NCI-H1105 (cell line): Measurements from ENCODE around the gene SLC22A23.
A peak's percentile ranks its signal among the peaks of the same experiment; 100 is the strongest.

ENCODE experiments used
- DNase-seq: peaks from one replicate; lab custom pipeline; 2025; lab: John Stamatoyannopoulos, UW

Gene SLC22A23, protein sequence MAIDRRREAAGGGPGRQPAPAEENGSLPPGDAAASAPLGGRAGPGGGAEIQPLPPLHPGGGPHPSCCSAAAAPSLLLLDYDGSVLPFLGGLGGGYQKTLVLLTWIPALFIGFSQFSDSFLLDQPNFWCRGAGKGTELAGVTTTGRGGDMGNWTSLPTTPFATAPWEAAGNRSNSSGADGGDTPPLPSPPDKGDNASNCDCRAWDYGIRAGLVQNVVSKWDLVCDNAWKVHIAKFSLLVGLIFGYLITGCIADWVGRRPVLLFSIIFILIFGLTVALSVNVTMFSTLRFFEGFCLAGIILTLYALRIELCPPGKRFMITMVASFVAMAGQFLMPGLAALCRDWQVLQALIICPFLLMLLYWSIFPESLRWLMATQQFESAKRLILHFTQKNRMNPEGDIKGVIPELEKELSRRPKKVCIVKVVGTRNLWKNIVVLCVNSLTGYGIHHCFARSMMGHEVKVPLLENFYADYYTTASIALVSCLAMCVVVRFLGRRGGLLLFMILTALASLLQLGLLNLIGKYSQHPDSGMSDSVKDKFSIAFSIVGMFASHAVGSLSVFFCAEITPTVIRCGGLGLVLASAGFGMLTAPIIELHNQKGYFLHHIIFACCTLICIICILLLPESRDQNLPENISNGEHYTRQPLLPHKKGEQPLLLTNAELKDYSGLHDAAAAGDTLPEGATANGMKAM

DNA sequence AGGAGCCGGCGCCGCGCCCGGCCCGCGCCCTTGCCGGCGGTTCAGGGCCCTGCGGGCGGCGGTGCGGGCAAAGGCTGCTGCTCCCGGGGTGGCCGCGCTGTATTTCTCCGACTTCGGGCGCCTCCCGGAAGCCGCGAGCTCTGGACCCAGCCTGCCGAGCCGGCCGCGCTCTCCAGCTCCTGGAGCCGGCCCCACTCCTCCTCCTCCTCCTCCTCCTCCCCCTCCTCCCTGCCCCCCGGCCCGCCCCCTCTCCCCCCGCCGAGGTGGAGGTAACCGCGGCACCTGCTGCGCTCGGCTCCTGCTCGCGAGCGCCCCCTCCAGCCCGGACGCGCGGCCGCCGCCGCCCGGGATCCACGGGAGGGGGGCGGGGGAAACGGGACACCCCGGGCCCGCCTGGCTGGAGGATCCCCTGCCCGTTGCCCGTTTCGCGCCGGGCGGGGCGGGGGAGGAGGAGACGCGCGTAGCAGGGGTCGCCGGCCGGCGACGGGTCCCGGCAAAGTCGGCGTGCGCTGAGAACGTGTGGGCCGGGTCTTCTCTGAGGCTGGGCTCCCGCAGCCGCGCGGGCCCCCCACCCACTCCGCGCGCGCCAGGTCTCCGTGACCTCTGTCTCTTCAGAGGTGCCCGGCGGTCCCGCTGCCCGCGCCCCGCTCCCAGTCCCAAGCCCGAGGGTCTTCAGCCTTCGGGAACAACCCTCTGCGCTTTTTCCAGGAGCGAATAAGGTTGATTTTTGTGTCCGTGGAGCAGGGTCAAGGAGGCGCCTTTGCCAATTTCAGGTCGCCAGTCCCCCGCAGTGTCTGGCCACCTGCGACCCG, at the start of gene SLC22A23:
SLC22A23 (minus strand) TSS at position 153 of the 812 bp plus-strand sequence. CDS start 491 bp downstream, outside the sequence.
- peak; percentile 78 for DNase-seq

DNA sequence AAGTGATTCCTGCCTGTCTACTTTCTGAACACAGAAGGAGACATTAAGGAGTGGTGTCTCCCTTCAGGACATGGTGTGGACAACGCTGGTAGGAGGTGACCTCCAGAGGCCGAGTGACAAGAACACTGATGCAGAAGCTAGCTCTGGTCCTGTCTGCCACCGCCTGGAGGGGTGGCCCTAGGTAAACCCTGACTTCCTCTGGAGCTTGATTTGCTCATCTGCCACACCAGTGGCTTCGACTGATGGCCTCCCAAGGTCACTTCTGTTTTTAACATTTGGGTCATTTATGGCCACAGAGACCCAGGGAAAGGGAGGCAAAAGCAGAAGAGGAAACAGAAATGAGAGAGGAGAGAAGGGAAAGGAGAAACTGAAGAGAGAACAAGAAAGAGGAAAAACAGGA, 49.4 kb upstream of the SLC22A23 start:
- DNase-seq = no peak

DNA sequence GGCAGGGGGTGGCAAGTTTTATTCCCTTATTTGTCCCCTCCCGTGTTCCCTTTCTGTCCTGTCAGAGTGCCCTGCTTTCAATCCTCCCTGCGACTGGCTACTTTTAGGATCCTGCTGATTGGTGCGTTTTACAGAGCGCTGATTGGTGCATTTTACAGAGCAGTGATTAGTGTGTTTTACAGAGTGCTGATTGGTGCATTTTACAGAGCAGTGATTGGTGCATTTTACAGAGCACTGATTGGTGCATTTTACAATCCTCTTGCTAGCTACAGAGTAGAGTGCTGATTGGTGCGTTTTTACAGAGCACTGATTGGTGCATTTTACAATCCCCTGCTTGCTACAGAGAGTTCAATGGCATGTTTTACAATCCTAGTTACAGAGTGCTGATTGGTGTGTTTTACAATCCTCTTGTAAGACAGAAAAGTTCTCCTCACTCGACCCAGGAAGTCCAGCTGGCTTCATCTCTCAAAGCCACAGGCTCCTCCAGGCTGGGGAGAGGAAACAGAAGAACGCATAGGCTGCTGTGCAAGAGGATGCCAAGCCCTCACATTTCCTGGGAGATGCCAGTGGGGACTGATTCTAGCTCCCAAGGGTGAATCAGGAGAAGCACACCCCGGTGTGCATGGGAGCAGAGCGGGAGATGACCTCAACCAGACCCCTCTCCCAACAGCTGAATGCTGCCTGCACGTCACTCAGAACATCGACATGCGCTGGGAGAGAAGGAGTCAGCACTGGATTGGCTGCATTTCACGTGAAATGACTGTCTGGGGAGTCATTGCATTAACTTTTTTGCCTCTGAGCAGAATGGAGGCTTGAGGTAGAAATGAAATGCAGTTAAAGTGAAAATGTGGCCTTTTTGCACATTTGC, 48.3 kb upstream of the SLC22A23 start:
- no peak for DNase-seq

DNA sequence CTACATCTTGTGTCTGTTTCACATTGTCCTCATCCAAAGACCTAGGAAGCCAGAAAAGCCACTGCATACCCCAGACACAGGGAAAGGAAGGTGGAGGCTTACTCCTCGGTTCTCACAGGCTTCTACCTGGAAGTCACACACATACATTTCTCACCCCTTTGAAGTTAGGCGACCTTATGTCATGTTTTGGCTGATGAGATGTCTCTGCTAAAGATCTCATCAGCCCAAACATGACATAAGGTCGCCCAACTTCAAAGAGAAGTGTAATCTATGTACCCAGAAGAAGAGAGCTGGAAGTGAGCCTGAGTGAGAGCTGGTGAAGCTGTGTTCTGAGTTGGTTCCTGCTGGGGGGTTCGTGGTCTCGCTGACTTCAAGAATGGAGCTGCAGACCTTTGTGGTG, 47.5 kb upstream of the SLC22A23 start:
- no peak for DNase-seq

DNA sequence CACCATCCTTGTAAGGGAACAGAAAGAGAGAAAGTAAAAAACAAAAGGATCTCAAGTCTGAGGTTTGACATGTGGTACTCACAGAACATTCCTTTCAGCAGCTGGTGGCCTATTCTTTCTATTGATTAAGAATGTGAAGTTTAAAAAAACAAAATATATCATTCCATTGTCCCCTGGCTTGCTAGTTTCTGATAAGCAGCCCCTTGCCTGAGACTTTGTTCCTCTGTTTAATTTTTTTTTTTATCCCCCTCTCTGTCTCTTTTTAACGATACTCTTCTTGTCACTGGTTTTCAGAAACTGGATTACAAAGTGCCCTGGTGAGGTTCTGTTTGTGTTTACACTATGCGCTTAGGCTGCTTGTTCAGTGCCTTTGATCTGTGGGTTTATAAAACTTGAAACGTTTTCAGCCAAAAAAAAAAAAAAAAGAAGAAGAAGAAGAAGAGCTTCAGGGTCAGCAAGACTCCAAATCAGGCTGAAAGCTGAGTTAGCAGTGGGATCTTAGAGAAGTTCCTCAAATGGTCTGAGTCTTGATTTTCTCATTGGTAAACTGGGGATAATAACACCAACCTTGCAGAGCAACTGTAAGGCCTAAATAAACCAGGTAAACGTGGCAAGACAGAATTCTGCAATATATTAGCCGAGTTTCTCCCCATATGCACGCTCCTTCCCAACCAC, 45.1 kb upstream of the SLC22A23 start:
- DNase-seq = no peak

DNA sequence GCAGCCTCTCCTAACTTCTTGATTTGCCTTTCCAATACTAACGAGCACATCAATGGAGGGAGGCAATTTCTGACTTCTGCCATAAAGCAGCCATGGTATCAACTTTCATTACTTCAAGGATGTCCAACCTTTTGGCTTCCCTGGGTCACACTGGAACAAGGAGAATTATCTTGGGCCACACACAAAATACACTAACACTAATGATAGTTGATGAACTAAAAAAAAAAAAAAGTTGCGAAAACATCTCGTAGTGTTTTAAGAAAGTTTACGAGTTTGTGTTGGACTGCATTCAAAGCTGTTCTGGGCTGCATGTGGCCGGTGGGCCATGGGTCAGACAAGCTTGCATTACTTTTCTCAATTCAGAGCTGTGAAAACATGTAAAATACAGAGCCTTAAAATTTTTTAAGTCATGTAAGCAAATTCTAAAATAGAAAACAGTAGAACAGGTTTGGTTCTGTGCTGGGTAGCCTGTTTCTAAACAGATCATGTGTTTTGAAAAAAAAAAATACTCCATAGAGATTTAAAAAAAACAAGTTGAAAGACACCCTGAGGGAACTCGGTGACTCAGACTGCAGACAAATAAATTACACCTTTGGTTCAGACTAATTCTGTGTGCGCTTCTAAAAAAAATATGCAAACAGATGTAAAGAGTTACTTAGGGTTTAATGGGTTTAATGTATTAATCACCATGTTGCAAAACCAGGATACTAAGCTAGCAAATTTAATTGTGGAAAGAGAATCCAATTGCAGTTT, 43.6 kb upstream of the SLC22A23 start:
- DNase-seq = no peak

DNA sequence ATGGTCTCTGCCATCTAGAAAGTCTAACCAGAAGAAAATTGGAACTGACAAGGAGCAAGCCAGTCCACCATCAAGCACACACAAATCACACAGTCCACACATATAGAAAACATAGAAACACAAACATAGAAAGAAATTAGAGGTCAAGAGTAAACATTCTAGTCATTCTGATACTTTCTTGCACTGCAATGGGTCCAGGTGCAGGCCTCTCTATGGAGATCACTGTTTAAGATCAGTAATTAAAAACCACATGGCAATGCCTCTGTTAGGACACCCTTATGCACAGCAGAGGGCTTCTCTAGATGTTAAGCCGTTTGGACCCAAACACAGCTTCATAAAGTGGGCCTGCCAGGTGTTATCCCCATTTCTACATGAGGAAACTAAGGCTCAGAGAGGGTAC, 42.8 kb upstream of the SLC22A23 start:
- DNase-seq = no peak

DNA sequence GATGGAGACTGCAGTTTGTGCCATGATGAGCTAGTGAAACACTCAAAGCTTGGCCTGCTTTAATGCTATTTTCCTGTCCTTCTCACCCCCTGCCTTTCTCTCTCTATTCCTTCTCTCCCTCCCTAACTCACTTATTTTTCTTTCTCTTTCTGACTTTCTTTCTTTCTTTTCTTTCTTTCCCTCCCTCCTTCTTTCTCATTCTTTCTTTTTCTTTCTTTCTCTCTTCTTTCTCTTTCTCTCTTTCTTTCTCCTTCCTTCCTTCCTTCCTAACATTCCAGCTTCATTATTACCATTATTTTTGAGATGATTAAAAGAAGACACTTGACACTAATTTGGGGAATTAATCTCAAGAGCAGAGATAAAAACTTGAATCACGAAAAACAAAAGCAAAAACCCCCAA, 39.5 kb upstream of the SLC22A23 start:
- no peak for DNase-seq

DNA sequence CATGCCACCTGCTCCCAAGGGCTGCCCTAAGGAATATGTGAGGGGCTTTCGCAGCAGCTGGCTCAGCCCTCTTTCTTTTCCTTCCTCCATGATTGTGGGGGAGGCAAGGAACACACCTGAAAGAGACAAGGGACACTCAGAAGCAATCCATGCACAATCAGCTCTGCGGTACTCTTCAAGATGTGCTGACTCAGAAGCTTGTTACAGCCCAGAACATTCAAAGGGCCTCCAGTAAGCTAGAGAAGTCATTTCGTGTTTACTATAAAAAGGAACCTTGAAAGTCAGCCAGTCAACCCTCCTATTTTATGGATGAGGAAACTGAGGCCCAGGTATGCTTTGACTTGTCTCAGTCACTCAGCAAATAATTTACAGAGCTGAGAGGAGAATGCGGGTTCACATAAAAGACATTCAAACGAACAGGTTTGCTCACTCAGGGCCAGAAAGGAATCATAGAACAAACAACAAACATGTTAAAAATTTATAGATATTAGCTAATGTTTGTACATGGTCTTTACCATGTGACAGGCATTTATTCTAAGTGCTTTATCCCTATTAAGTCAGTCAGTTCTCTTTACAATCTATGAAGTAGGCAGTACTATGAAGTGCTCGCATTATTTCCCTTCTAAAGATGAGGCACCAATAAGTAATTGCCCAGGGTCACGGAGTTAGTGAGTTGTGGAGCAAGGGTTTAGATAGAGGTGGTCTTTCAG, 37.7 kb upstream of the SLC22A23 start:
- no peak for DNase-seq

DNA sequence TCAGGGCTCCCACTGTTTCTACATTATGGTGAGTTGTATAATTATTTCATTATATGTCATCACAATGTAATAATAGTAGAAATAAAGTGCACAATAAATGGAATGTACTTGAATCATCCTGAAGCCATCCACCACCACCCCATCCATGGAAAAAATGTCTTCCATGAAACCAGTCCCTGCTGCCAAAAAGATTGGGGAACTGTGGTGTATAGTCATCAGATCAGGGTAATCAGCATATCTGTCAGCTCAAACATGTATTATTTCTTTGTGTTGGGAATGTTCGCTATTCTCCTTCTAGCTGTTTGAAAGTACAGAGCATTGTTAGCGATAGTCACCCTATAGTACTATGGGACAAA, 33.8 kb upstream of the SLC22A23 start:
- no peak for DNase-seq

DNA sequence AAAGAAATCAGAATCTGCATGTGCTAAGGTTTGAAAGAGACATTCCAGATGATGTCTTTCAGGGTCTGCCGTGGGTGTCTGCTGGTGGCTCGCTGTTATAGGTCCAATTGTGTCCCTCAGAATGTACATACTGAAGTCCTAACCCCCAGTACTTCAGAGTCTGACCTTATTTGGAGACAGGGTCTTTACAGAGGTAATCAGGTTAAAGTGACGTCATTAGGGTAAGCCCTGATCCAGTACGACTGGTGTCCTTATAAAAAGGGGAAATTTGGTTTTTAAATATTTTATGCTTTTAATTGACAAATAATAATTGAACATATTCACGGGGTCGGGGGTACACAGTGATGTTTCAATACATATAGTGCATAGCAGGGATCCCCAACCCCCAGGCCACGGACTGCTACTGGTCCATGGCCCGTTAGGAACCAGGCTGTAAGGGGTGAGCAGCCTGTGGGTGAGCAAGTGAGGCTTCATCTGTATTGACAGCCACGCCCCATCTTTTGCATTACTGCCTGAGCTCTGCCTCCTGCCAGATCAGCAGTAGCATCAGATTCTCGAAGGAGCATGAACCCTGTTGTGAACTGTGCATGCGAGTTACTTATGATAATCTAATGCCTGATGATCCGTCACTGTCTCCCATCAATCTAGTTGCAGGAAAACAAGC, 33.2 kb upstream of the SLC22A23 start:
- no peak for DNase-seq

DNA sequence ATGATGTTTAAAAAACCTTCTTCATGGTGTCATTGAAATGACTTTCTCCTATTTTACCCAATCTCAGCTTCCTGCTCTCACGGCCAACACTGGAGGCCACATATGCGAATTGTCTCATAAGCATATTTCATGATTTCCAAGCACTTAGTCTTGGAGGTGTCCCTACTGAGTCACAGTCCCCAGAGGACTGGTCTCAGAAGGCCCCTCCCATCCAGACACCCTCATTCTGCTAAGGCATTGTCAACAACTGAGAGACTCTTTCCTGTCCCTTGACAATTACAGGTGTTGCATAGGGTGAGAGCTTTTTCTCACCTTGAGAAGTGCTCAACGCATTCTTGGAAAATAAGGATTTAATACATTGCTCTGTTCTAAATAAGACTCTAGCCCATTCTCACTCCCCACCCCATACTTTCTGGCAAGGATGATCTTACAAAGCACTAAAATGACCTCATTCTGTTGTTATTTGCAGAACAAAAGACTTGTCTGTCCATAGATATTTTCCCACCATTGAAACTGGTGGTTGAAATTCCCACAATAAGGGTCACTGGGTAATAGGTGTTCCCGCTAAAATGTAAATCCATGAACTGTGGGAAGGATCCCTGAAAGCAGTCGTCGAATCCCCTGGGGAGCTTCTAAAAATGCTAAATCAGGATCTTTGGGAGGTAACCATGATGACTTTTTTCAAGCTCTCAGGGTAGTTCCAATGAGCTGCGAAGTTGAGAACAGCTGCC, 32.3 kb upstream of the SLC22A23 start:
- no peak for DNase-seq

DNA sequence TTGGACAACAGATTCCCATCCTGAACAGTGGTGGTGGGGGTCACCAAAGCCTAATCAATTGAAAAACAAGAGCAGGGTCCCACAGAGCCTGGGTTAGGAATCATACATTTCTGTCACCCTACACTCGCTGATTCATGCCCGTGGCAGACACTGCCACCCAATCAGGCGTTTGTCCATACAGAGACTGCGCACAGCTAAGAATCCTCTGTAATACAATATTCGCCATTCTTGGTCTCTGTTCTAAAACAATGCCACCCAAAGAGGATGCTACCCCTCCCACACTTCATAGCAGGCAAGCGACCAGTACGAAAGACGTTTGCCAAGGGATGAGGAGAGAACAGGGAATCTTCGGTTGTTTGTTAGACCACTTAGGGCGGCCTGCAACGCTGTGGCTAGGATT, 28.1 kb upstream of the SLC22A23 start:
- no peak for DNase-seq

DNA sequence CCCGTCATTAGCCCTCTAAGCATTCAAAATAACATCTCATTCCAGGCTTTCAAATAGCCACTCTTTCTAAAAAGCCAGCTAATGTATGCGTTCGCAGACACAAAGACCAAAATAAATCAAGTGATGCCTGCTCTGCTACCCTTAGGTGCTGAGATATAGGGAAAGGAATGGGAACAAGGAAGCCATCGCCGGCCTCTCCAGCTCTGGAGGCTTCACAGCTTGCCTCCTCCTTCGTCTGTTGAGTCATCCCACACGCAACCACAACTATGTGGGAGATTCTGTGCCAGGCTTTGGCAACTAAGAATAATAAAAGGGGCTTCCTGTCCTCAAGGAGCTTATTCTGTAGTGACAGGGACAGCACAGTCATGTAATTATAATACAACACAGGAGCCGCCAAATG, 27.3 kb upstream of the SLC22A23 start:
- no peak for DNase-seq

DNA sequence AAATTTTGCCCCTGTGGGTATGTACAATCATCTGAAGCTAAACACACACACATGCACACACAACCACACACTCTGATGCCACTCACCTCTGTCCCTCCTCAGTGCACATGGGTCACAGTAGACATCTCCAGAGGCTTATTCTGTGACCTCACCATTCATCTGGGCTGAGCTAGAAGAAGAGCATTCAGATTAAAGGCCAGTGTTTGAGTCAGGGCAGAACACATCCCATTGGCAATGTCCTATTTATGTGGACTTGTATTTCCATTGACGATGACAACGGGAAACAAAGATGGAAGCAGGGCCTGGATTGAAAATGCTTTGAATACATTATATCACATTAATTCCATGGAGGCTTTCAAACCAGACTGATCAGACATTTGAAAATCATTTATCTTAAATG, 26.8 kb upstream of the SLC22A23 start:
- no peak for DNase-seq

DNA sequence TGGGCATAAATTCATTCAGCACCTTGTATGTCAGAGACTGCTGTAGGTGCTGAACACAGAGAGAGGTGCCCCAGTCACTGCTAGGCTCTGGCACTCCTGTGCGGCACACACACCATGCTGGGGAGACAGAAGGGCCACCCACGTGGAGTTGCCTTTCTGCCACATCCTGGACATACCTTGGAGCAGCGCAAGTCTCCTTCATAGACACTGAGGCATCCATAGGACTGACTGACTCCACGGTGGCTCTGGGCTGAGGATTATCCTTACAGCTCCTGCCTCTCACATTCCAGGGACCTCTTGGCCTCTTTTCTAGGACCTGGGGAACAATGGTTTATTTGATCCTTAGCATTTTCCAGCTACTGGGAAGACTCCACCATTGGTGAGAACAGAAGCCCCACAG, 26.0 kb upstream of the SLC22A23 start:
- no peak for DNase-seq

DNA sequence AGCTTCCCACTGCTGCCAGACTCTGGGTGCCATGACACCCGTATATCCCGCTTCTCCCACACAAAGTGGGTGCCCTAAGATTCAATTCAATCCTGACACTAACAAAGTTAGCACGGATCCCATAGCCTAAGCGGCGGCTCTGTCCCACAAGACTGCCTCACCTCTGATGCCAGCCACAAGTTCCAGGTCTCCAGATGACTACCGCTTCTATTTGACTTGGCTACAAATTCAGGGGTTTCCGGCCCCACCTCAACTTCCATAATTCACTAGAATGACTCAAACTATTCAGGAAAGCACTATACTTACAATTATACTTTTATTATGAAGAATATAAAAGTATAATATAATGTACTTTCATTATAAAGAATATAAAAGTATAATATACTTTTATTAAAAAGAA, 24.8 kb upstream of the SLC22A23 start:
- no peak for DNase-seq

DNA sequence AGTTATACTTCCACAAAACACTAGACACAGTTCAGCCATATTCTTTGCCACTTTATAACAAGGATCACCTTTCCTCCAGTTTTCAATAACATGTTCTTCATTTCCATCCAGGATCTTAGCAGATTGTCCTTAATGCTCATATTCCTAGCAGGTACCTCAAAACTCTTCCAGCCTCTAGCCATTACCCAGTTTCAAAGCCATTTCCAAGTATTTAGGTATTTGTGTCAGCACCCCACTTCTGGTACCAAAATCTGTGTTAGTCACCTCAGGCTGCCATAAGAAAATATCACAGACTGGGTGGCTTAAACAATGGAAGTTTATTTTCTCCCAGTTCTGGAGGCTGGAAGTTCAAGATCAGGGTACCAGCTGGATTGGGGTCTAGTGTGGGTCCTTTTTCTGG, 23.2 kb upstream of the SLC22A23 start:
- DNase-seq = no peak

DNA sequence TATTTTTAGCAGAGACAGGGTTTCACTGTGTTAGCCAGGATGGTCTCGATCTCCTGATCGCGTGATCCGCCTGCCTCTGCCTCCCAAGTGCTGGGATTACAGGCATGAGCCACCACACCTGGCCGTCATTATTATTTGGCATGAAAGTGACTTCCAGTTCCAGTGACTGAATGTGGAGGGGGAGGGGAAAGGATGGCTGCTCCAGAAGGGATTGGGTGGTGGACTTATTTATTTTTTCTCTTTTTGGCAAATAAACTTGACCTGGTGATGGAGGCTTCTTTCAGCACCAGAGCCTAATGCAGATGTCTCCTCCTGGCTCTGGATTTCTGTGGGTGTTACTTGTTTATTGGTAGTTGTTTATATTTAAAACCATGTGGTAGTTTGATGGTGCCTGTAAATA, 16.9 kb upstream of the SLC22A23 start:
- DNase-seq = no peak
